ENCODE measurements around the gene ASB2.

Gene ASB2

GRCh38 chr14:93991212-93991611, 14.8 kb upstream of the ASB2 start:
- Histone ChIP-seq H3K4me1 (ENCODE audit: control insufficient read depth, insufficient read depth, low read length) (peaks cover 44% of the 10 kb centered on the region), H3K36me3 (ENCODE audit: control insufficient read depth in 2 of 2, insufficient read depth in 2 of 2, low read length in 2 of 2) (no peaks in the 10 kb centered on the region), H3K27me3 (ENCODE audit: control insufficient read depth in 1 of 2, insufficient read depth in 2 of 2, low read length in 2 of 2) (no peaks in the 10 kb centered on the region), H3K27ac (ENCODE audit: low read length) (peak overlapping the region; percentile 88), H3K9ac (ENCODE audit: low read length in 2 of 2) (no peak overlapping the region), H3K4me3 (ENCODE audit: low read length in 2 of 2) (no peak overlapping the region), H3K9me3 (ENCODE audit: control insufficient read depth in 2 of 2, low read length in 2 of 2) (no peaks in the 10 kb centered on the region)

- H3K9ac ChIP-seq (ENCODE audit: low read length in 2 of 2), result no peak overlapping the region
- H3K36me3 ChIP-seq (ENCODE audit: control insufficient read depth in 2 of 2, insufficient read depth in 2 of 2, low read length in 2 of 2), result no peaks in the 10 kb centered on the region
- H3K27ac ChIP-seq (ENCODE audit: low read length), result no peak overlapping the region
- no peak overlapping the region for H3K4me3 ChIP-seq (ENCODE audit: low read length in 2 of 2)
- no peaks in the 10 kb centered on the region for H3K9me3 ChIP-seq (ENCODE audit: control insufficient read depth in 2 of 2, low read length in 2 of 2)
- H3K4me1 ChIP-seq (ENCODE audit: control insufficient read depth, insufficient read depth, low read length), result peaks cover 40% of the 10 kb centered on the region
- H3K27me3 ChIP-seq (ENCODE audit: control insufficient read depth in 1 of 2, insufficient read depth in 2 of 2, low read length in 2 of 2), result no peaks in the 10 kb centered on the region
Measured at GRCh38 chr14:93989939-93990338, 13.6 kb upstream of the ASB2 start.

GRCh38 chr14:93987815-93988476, 11.6 kb upstream of the ASB2 start:
- Histone ChIP-seq H3K9ac (ENCODE audit: low read length in 2 of 2) (no peak overlapping the region), H3K4me3 (ENCODE audit: low read length in 2 of 2) (no peak overlapping the region), H3K36me3 (ENCODE audit: control insufficient read depth in 2 of 2, insufficient read depth in 2 of 2, low read length in 2 of 2) (no peaks in the 10 kb centered on the region), H3K27me3 (ENCODE audit: control insufficient read depth in 1 of 2, insufficient read depth in 2 of 2, low read length in 2 of 2) (no peaks in the 10 kb centered on the region), H3K4me1 (ENCODE audit: control insufficient read depth, insufficient read depth, low read length) (peaks cover 45% of the 10 kb centered on the region), H3K27ac (ENCODE audit: low read length) (no peak overlapping the region), H3K9me3 (ENCODE audit: control insufficient read depth in 2 of 2, low read length in 2 of 2) (no peaks in the 10 kb centered on the region)

GRCh38 chr14:93987376-93987775, 11.0 kb upstream of the ASB2 start:
- Histone ChIP-seq H3K36me3 (ENCODE audit: control insufficient read depth in 2 of 2, insufficient read depth in 2 of 2, low read length in 2 of 2) (no peaks in the 10 kb centered on the region), H3K9ac (ENCODE audit: low read length in 2 of 2) (no peak overlapping the region), H3K27ac (ENCODE audit: low read length) (peak overlapping the region; percentile 31), H3K4me1 (ENCODE audit: control insufficient read depth, insufficient read depth, low read length) (peaks cover 50% of the 10 kb centered on the region), H3K4me3 (ENCODE audit: low read length in 2 of 2) (no peak overlapping the region), H3K27me3 (ENCODE audit: control insufficient read depth in 1 of 2, insufficient read depth in 2 of 2, low read length in 2 of 2) (no peaks in the 10 kb centered on the region), H3K9me3 (ENCODE audit: control insufficient read depth in 2 of 2, low read length in 2 of 2) (no peaks in the 10 kb centered on the region)

GRCh38 chr14:93986955-93987354, 10.6 kb upstream of the ASB2 start:
- H3K4me1 ChIP-seq (ENCODE audit: control insufficient read depth, insufficient read depth, low read length), result peaks cover 51% of the 10 kb centered on the region

GRCh38 chr14:93984987-93985410, 8.6 kb upstream of the ASB2 start:
- Histone ChIP-seq H3K27ac (ENCODE audit: low read length) (peak overlapping the region; percentile 55), H3K27me3 (ENCODE audit: control insufficient read depth in 1 of 2, insufficient read depth in 2 of 2, low read length in 2 of 2) (no peaks in the 10 kb centered on the region), H3K4me1 (ENCODE audit: control insufficient read depth, insufficient read depth, low read length) (peaks cover 64% of the 10 kb centered on the region)

More at GRCh38 chr14:93986955-93987354, 10.6 kb upstream of the ASB2 start:
- H3K4me3 ChIP-seq (ENCODE audit: low read length in 2 of 2), result no peak overlapping the region
- H3K9ac ChIP-seq (ENCODE audit: low read length in 2 of 2), result peak overlapping the region in 1 of 2 donors; percentile 21
- no peaks in the 10 kb centered on the region for H3K9me3 ChIP-seq (ENCODE audit: control insufficient read depth in 2 of 2, low read length in 2 of 2)
- no peaks in the 10 kb centered on the region for H3K36me3 ChIP-seq (ENCODE audit: control insufficient read depth in 2 of 2, insufficient read depth in 2 of 2, low read length in 2 of 2)
- H3K27ac ChIP-seq (ENCODE audit: low read length), result no peak overlapping the region
- H3K27me3 ChIP-seq (ENCODE audit: control insufficient read depth in 1 of 2, insufficient read depth in 2 of 2, low read length in 2 of 2), result no peaks in the 10 kb centered on the region

GRCh38 chr14:93984070-93984469, 7.7 kb upstream of the ASB2 start:
- H3K9me3 ChIP-seq (ENCODE audit: control insufficient read depth in 2 of 2, low read length in 2 of 2), result no peaks in the 10 kb centered on the region
- peaks cover 67% of the 10 kb centered on the region for H3K4me1 ChIP-seq (ENCODE audit: control insufficient read depth, insufficient read depth, low read length)
- H3K36me3 ChIP-seq (ENCODE audit: control insufficient read depth in 2 of 2, insufficient read depth in 2 of 2, low read length in 2 of 2), result no peaks in the 10 kb centered on the region
- no peak overlapping the region for H3K4me3 ChIP-seq (ENCODE audit: low read length in 2 of 2)
- peak overlapping the region; percentile 37 for H3K27ac ChIP-seq (ENCODE audit: low read length)
- H3K9ac ChIP-seq (ENCODE audit: low read length in 2 of 2), result no peak overlapping the region
- H3K27me3 ChIP-seq (ENCODE audit: control insufficient read depth in 1 of 2, insufficient read depth in 2 of 2, low read length in 2 of 2), result no peaks in the 10 kb centered on the region

More at GRCh38 chr14:93984987-93985410, 8.6 kb upstream of the ASB2 start:
- H3K9me3 ChIP-seq (ENCODE audit: control insufficient read depth in 2 of 2, low read length in 2 of 2), result no peaks in the 10 kb centered on the region
- no peak overlapping the region for H3K9ac ChIP-seq (ENCODE audit: low read length in 2 of 2)
- H3K4me3 ChIP-seq (ENCODE audit: low read length in 2 of 2), result peak overlapping the region in 1 of 2 donors; percentile 8
- H3K36me3 ChIP-seq (ENCODE audit: control insufficient read depth in 2 of 2, insufficient read depth in 2 of 2, low read length in 2 of 2), result no peaks in the 10 kb centered on the region

- Histone ChIP-seq H3K36me3 (ENCODE audit: control insufficient read depth in 2 of 2, insufficient read depth in 2 of 2, low read length in 2 of 2) (no peaks in the 10 kb centered on the region), H3K9me3 (ENCODE audit: control insufficient read depth in 2 of 2, low read length in 2 of 2) (no peaks in the 10 kb centered on the region), H3K4me3 (ENCODE audit: low read length in 2 of 2) (no peak overlapping the region), H3K4me1 (ENCODE audit: control insufficient read depth, insufficient read depth, low read length) (peaks cover 75% of the 10 kb centered on the region), H3K9ac (ENCODE audit: low read length in 2 of 2) (no peak overlapping the region), H3K27me3 (ENCODE audit: control insufficient read depth in 1 of 2, insufficient read depth in 2 of 2, low read length in 2 of 2) (no peaks in the 10 kb centered on the region), H3K27ac (ENCODE audit: low read length) (peak overlapping the region; percentile 92)
Measured at GRCh38 chr14:93982230-93983007, 6.0 kb upstream of the ASB2 start.

GRCh38 chr14:93981316-93982229, 5.2 kb upstream of the ASB2 start:
- no peaks in the 10 kb centered on the region for H3K9me3 ChIP-seq (ENCODE audit: control insufficient read depth in 2 of 2, low read length in 2 of 2)
- H3K27ac ChIP-seq (ENCODE audit: low read length), result peak overlapping the region; percentile 92
- H3K9ac ChIP-seq (ENCODE audit: low read length in 2 of 2), result peak overlapping the region; percentile 16 to 47
- H3K4me3 ChIP-seq (ENCODE audit: low read length in 2 of 2), result no peak overlapping the region
- no peaks in the 10 kb centered on the region for H3K27me3 ChIP-seq (ENCODE audit: control insufficient read depth in 1 of 2, insufficient read depth in 2 of 2, low read length in 2 of 2)
- peaks cover 75% of the 10 kb centered on the region for H3K4me1 ChIP-seq (ENCODE audit: control insufficient read depth, insufficient read depth, low read length)
- no peaks in the 10 kb centered on the region for H3K36me3 ChIP-seq (ENCODE audit: control insufficient read depth in 2 of 2, insufficient read depth in 2 of 2, low read length in 2 of 2)

GRCh38 chr14:93980456-93981201, 4.3 kb upstream of the ASB2 start:
- peak overlapping the region; percentile 92 for H3K27ac ChIP-seq (ENCODE audit: low read length)
- no peaks in the 10 kb centered on the region for H3K36me3 ChIP-seq (ENCODE audit: control insufficient read depth in 2 of 2, insufficient read depth in 2 of 2, low read length in 2 of 2)
- H3K4me3 ChIP-seq (ENCODE audit: low read length in 2 of 2), result peak overlapping the region in 1 of 2 donors; percentile 40
- H3K9me3 ChIP-seq (ENCODE audit: control insufficient read depth in 2 of 2, low read length in 2 of 2), result no peaks in the 10 kb centered on the region
- peaks cover 74% of the 10 kb centered on the region for H3K4me1 ChIP-seq (ENCODE audit: control insufficient read depth, insufficient read depth, low read length)
- no peaks in the 10 kb centered on the region for H3K27me3 ChIP-seq (ENCODE audit: control insufficient read depth in 1 of 2, insufficient read depth in 2 of 2, low read length in 2 of 2)
- peak overlapping the region; percentile 51 to 55 for H3K9ac ChIP-seq (ENCODE audit: low read length in 2 of 2)

Data from stomach smooth muscle (tissue), 2 donors.